GM18909 (cell line): ENCODE data around the gene PRKAR1B.

Experiments
- ATAC-seq: cut with Tn5 transposase; IDR thresholded peaks from one replicate; pipeline ENCODE4 v1.9.1; 2021; ENCODE audit warnings: mild to moderate bottlenecking; ENCODE audit not compliant: unreplicated experiment, poor library complexity

Gene PRKAR1B

GRCh38 chr7:536231-536630 lies 190.8 kb downstream of the PRKAR1B start:
- no peak for ATAC-seq

DNA sequence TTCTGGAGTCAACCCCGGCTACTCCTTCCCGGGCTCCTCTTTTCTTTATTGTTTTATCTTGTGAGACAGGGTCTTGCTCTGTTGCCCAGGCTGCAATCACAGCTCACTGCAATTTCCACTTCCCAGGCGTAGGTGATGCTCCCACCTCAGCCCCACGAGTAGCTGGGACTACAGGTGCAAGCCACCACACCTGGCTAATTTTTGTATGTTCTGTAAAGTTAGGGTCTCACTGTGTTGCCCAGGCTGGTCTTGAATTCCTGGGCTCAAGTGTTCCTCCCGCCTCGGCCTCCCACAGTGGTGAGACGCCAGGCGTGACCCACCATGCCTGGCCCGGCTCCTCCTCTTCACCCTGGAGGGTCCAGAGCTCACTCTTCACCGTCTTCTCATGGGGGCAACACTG lies 192.1 kb downstream of the PRKAR1B start:
- no peak for ATAC-seq

- no peak for ATAC-seq
Observed at GRCh38 chr7:534075-534474, 193.0 kb downstream of the PRKAR1B start.

- ATAC-seq = no peak
Observed at GRCh38 chr7:533266-533665, 193.8 kb downstream of the PRKAR1B start.

- no peak for ATAC-seq
Observed at GRCh38 chr7:532379-533143, 194.5 kb downstream of the PRKAR1B start.

- no peak for ATAC-seq
Observed at GRCh38 chr7:531777-532176, 195.3 kb downstream of the PRKAR1B start.

GRCh38 chr7:528451-528850 lies 198.6 kb downstream of the PRKAR1B start:
- ATAC-seq = no peak

DNA sequence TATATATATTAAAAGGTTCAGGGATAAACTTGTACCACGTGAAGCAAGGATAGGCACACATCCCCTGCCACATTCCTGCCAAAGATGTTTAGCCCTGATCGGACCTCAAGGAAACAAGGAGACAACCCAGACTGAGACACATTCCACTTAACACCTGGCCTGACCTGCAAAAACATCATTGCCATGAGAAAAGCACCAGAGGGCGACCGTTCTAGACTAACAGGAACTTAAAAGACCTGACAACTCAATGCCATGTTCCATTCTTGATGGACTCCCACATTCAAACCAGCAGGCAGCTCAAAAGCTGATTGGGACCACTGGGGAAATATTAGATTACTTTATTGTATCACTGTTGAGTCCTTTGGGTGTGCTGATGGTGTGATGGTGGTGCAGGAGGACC lies 199.4 kb downstream of the PRKAR1B start:
- ATAC-seq = no peak

- ATAC-seq = no peak
Observed at GRCh38 chr7:526460-527034, 200.5 kb downstream of the PRKAR1B start.

DNA sequence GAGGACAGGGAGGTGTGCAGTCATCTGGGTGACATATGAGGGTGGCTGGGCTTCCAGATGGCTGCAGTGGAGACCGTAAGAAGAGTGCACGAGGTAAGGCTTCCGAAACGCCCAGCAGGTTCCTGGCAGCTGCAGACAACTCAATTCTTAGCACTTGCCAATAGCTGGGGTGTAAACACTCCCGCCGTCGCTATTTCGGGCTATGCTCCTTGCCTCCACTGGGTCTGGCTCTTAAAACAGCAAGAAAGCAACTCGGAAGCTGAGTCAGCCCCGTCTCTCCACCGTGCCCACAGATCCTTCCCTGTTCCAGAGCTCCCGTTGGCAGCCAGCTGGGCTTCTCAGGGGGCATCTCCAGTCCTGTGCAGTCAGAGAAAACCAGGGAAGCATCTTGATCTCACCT lies 201.3 kb downstream of the PRKAR1B start:
- ATAC-seq = no peak

GRCh38 chr7:524800-525199 lies 202.3 kb downstream of the PRKAR1B start:
- no peak for ATAC-seq

GRCh38 chr7:523347-524336 lies 203.4 kb downstream of the PRKAR1B start:
- ATAC-seq = no peak

DNA sequence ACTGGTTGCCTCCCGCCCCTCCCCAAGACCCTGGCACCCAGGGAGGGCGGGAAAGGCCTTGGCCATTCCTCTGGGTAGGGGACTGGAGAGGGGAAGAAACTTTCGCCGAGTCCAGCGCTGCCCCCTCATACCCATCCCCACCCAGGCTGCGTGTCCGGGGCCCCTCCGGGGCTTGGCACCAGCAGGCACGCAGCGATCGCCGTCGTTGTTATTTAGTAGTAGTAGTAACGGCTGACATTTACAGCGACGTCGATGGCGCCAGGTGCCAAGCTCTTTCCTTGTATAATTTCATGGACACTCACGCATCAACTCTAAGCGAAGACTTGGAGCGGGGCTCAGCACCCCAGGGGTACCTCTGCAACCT lies 204.1 kb downstream of the PRKAR1B start:
- no peak for ATAC-seq

DNA sequence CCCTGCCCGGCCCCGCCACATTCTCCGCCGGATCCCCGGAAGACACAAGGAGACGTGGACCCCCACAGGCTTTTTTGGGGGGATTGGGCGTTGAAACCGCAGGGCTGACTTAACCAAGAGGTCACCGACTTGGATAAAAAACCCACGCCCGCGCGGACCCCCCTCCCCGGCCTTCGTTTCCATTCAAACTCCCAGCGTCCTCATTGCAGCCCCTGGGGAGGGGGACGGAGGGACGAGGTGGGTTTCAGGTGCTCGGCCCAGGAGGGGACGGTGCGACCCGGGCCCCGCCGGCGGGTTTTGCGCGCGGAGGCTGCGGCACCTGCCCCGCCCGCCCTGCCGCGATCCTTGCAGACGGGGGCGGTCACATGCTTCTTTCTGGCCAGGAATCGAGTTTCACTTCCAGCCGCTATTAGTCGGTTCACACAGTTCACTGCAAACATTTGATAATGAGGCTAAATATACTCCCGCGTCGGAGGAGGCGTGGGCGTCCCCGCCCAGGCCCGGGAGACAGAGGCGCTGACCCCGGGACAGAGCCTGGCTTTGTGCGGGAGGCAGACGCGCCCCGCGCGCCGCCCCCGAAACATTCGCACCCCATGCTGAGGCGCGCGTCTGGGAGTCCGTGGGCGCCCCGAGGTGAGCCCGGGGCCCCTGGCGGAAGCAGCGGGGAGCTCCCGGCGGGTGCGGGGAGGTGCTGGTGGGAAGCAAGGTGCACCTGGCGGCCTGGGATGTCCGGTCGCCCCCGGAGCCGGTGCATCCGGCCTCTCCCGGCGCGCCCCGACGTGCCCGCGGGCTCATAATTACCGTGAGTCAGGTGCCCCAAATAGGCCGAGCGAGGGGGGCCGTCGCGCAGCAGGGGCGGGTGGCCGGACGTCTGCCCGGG lies 204.8 kb downstream of the PRKAR1B start:
- no peak for ATAC-seq

GRCh38 chr7:521221-522070 lies 205.6 kb downstream of the PRKAR1B start:
- no peak for ATAC-seq

DNA sequence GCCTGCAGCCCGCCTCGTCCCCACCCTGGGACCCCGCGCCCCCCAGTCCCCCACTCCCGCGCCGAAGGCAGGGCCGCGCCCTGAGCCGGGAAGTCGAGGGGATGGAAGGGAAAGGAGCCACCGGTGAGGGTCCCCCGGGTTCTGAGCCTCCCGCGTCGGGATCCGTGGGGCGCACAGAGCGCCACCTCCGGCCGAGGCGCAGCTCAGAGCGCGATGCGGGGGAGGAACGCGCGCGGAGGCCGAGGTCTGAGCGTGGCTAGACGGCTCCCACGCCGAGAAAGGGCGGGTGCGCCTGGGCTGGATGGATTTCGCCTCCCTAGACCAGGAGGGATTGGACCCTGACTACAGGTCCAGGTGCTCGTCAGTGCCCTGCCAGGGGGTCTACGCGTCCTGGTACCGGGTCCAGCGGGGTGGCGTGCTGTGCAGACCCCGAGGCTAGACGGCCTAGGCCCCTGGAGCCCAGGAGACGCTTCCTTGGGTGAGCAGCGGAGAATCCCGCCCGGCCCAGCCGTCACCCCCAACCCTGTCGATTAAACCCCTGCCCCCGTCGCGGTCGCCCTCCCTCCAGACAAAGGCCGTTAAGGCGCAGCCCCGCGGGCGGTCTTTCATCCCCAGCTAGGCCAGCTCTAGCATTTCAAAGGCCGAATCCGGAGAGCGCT lies 206.4 kb downstream of the PRKAR1B start:
- ATAC-seq = no peak

DNA sequence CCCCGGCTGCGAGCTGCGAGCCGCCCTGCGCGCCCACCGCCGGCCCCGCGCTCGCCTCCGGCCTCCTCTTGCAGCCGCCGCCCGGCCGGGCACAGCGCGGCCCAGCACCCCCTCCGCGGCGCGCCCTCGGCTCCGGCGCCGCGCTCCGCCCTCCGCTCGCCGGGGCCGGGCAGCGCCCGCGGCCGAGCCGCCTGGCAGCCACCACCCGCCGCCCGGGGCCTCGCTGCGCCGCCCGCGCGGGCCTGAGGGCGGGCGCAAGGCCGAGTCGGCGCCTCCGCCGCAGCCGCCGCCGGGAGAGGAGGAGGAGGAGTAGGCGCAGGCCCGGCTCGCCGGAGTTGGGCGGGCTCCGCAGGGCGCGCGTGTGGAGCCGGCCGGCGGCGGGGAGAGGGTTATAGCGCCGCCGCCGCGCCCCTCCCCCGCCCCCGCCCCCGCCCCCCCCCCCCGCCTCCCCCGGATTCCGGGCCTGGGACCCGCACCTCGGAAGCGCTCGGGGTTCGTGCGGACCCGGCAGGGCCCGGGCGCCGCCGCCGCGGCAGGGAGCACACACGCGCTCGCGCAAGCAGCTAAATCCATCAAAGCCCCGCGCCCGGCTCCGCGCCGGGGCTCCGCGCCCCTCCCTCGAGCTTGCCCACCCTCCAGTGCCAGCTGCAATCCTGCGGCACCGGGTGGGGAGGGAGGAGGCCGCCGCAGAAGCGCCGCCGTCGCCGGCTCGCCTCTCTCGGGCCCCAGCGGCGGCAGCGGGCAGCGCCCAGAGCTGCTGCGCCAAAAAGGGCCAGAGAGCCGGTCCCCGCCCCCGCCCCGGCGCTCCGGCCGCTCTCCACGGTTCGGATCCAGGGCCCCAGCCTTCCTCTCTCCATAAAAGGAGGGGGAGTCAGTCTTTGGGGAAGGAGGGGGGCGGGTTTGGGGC lies 207.3 kb downstream of the PRKAR1B start, which contains the start of gene PDGFA:
Gene PDGFA, minus strand, starts transcription at position 363 of the 907 bp plus-strand sequence. CDS start 845 bp downstream, outside the sequence.
- no peak for ATAC-seq
